ENCODE results near the gene PLEKHJ1.

DNA sequence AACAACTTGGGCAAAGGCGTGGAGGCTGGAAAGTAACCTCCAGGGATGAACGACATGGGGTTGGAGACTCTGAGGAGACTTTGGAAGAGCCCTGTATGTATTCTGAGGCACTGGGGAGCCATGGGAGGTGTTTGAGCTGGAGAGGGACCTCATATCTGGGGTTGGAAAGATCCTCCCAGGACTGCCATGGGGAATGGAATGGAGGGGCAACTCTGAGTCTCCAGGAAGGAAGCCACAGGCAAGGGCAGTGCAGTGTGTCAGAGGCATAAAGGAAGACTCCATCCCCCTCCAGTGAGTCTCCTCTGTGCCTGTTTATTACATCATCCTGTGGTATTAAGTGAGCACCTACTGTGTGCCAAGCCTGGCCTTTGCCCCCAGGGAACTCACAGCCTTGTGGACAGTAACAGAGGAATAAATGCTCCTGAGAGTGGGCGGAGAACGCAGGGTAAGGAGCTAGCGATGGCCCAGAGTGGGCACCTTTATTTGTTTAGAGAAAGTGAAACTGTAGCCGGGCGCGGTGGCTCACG, 38.1 kb upstream of the PLEKHJ1 start:
- no peak for TF ChIP-seq CTCF (IDR thresholded peaks at IDR 0.05 in 4 of 5, conservative IDR thresholded peaks at IDR 0.05 in 1 of 5)
- TF ChIP-seq POLR2A (IDR thresholded peaks at IDR 0.05) = no peak
